Activated CD8-positive, alpha-beta memory T cell treated with anti-CD3 and anti-CD28 coated beads for 48 hours (primary cell): ENCODE data around the gene PRXL2C.

Experiments used
- DNase-seq, 3 experiments: peaks; one replicate each; pipeline ENCODE4 v3.0.0-alpha.2; 2020; ENCODE audit warnings: low read depth in 2 of 3, low spot score in 2 of 3

Gene PRXL2C

GRCh38 chr9:96612966-96613589 lies 42.0 kb downstream of the PRXL2C start:
- no peak for DNase-seq

DNA sequence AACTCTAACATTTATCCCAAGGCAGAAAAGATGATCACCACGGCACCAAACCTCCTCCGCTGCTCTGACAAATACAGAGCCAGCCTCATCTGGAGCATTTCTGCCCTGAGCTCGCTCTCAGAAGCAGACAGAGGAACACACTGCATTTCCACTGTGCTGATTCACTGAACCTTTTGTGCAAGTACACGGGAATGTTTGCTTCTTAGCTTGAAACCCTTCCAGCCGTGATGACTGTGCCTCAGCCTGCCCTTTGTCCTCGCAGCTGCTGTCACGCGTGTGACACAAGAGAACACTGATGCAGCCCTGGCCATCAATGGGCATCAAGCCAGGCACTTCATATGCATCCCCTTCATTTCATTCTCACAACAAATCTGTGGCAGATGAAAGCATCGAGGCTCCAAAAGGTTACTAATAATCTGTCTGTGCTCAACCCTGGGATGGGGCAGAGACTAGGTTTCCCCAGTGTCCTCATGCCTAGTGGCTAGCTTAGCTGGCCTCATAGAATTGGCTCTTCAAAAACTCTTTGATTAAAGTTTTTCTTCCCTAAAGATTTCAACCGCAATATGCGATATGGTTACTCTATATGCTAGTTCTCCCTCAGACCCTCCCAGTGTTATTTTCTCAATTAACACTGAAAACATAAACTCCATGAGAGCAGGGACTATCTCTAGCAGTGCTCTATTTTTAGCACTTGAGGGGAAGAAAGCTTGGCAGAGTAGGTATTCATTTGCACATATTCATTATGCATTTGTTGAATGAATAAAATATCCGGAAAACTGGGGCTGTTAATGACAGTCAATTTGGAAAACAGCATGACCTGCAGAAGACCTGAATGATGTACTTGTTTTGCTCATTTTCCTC lies 42.8 kb downstream of the PRXL2C start:
- no peak for DNase-seq

- no peak for DNase-seq
Observed at GRCh38 chr9:96611302-96611701, 43.8 kb downstream of the PRXL2C start.

DNA sequence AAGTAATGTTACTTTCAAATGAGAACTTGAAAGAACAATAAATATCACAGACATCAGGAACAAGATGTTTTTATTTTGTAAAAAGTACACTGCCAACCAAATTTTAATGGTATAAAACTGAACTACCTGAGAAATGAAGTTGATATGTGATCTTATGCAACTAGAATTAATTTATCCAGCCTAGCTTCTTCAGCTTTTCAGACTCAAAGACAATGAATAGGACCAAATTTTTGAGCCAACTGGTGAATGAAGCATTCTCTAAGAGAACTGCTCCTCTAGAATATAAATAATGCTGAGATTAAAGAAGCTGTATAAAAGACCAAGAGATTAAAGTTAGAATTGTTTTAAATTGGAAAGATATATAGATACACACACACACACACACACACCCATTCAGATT lies 45.4 kb downstream of the PRXL2C start:
- DNase-seq = no peak

DNA sequence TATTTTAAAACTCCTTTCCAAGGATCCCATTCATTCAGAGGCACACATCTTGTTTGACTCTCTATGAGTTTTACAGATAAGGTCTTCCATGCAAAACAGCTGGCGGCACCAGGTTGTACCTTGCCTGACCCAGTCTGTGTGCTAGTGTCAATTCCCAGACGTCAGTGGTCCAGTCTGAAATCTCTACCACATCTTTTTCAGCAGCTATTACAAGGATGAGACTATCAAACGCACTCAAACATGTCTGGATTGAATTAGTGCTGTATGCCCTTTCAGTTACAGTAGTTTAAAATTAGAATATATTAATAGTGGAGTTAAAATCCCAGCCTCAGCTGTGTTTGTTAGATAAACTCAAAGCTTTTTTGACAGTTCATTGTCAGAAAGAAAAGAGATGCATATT lies 47.1 kb downstream of the PRXL2C start:
- DNase-seq = no peak

DNA sequence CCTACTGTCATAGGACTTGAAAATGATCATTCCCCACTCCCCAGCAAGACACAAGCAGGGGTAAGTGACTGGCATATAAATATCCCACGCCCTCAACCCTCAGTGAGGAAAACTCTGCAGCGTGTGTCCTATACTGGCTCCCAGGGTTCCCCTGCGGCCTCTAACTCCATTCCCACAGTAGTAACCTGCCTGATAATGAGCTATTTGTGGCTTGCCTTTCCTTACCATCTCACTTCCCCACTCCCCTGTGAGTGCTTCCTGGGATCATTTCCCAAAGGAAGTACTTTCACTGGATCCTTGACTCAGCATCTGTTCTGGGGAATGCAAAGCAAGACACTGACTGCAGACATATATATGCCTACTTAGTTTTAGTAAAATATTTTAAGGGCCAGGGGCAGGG lies 49.8 kb downstream of the PRXL2C start:
- no peak for DNase-seq

DNA sequence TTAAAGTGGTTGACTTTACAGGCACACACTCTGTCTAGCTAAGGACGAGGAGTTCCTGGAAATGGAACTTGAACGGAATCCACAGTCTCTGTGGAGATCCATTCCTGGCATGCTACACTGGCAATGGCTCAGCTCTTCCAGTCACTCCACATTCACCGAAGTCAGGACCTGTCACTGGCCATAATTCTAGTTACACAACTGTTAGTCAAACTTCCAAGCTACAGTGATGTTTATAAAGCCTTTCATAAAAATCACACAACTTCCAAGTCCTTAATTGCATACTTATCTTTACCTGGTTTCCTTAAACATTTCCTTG lies 51.2 kb downstream of the PRXL2C start:
- DNase-seq = no peak

DNA sequence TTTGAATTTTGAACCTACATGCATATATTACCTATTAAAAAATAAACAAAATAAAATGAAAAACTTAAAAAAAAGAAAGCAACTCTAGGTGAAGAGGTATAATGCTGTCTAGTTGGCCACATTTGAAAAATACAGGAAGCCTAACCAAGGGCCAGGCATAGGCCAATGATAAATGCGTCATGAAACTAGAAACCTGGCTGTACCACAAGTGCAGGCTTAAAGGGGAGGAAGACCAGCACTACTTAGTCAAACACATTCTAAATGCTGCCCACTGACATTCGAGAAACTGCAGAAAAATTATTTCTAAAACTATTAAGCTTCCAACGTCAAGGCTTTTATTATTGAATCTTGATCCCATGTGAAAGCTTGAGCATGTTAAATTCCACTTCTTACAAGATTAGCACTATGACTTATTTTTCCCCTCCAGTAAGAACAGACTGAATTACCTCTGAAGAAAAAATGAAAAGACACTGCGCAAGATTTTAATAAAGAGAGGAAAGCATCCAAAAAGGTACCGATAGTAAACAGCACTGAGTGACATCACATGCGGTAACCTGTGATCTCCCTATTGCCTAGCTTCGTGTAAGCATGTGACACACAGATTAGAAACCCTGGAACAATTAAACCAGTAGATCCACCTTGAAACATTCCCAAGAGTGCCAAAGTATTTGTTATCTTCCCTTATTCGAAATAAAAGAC lies 51.7 kb downstream of the PRXL2C start:
- no peak for DNase-seq

DNA sequence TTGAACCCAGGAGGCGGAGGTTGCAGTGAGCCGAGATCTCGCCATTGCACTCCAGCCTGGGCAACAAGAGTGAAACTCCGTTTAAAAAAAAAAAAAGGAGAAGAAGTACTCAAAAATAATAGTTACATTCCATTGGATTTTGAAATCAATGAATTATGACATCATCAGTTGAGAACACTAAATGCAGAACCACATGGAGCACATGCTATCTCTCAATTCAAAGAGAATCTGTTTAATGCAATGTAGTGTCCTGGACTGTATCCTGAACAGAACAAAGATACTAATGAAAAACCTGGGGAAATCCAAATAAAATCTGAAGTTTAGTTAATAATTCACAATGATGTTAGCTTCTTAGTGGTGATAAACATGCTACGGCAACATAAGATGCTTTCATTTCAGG lies 55.8 kb downstream of the PRXL2C start:
- no peak for DNase-seq

DNA sequence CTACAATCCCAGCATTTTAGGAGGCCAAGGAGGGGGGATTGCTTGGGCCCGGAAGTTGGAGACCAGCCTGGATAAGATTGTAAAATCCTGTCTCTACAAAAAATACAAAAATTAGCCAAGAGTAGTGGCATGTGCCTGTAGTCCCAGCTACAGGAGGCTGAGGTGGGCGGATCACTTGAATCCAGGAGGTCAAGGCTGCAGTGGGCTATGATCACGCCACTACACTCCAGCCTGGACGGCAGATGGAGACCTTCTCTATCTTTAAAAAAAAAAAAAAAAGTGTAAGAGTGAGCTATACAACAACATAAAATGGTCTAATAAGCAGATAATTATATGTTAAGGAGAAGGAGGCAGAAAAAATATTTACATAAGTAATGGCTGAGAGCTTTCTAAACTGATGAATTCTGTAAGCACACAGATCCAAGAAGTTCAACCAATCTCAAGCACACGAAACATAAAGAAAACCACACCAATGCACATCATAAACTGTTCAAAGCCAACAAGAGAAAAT lies 58.5 kb downstream of the PRXL2C start:
- DNase-seq = no peak
